Activated CD8-positive, alpha-beta T cell treated with anti-CD3 and anti-CD28 coated beads for 36 hours (primary cell): ENCODE results near the gene AQP12B. TPM values are rescaled to one million over a fixed set of nuclear protein-coding genes. Genes with fewer than 3 reads are reported as not detected.

Experiments
- ATAC-seq: fragments of 200-7000 bp; cut with Tn5 transposase; one replicate; pipeline ENCODE4 v1.10.0; 2021; ENCODE audit warnings: mild to moderate bottlenecking, moderate library complexity
- CTCF ChIA-PET: fragments of 350-600 bp; sonication (Branson Sonifier 250); formaldehyde crosslinking; loops from one replicate; lab custom pipeline; 2021; ENCODE audit warnings: antibody characterized with exemption; lab: Charles Lee
- POLR2A ChIA-PET: fragments of 350-600 bp; sonication (Branson Sonifier 250); formaldehyde crosslinking; loops from one replicate; lab custom pipeline; 2021; ENCODE audit warnings: antibody characterized with exemption; lab: Charles Lee
- DNase-seq: peaks from one replicate; pipeline ENCODE4 v3.0.0-alpha.2; 2020
- H3K27ac Mint-ChIP-seq: one replicate; pipeline ENCODE4 v1.8.0; 2021; ENCODE audit warnings: mild to moderate bottlenecking, mixed read lengths
- H3K27me3 Mint-ChIP-seq: one replicate; pipeline ENCODE4 v1.8.0; 2021; ENCODE audit warnings: mixed read lengths
- H3K36me3 Mint-ChIP-seq: one replicate; pipeline ENCODE4 v1.8.0; 2021; ENCODE audit warnings: low read depth, mixed read lengths
- H3K4me1 Mint-ChIP-seq: one replicate; pipeline ENCODE4 v1.8.0; 2021; ENCODE audit warnings: low read depth, mixed read lengths
- H3K4me3 Mint-ChIP-seq: one replicate; pipeline ENCODE4 v1.8.0; 2021; ENCODE audit warnings: mild to moderate bottlenecking, moderate library complexity, mixed read lengths
- H3K9me3 Mint-ChIP-seq: one replicate; pipeline ENCODE4 v1.8.0; 2021; ENCODE audit warnings: mixed read lengths
- CTCF ChIP-seq: fragments of 200-600 bp; IDR thresholded peaks from one replicate; pipeline ENCODE4 v1.8.0; 2022; ENCODE audit warnings: antibody characterized with exemption, mild to moderate bottlenecking
- intact Hi-C: fragments of 100-400 bp; cut with micrococcal nuclease; formaldehyde crosslinking; loops from one replicate; pipeline ENCODE4 v1.10.0; 2022
- total RNA-seq, 2 experiments: library from RNA; stranded (reverse); gene quantifications; one replicate each; pipeline ENCODE4 v1.2.3, GENCODE V29; 2021

The AQP12B gene
- total RNA-seq, 2 experiments from 2014 or later, result not detected

DNA sequence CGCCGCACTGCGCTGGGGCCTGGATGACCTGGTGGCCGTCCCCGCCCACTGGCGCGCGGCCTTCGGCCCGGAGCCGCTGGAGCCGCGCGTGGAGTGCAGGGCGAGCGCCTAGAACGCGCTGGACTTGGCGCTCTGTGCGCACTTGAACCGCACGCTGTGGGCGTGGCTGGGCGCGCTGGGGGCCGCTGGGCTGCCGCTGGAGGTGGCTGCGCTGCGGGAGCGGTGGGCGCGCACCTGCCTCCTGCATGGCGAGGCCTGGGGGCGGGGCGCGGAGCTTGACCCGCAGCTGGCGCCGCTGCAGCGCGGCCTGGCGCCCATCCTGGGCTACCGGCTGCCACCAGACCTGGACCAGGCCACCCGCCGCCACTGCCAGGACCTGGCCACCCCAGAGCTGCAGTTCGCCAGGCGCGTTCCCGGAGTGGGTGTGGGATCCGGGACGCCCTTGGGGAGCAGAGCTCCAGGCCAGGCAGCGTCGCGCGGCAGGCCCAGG, 9.9 kb downstream of the AQP12B start:
- peaks cover 17% of the 10 kb centered on the region for H3K27me3 Mint-ChIP-seq
- H3K27ac Mint-ChIP-seq, result no peak overlapping the region
- no peaks in the 10 kb centered on the region for H3K4me1 Mint-ChIP-seq
- no peaks in the 10 kb centered on the region for H3K36me3 Mint-ChIP-seq
- no peaks in the 10 kb centered on the region for H3K9me3 Mint-ChIP-seq
- ChIA-PET CTCF (no interaction called here), POLR2A (no interaction called here)
- intact Hi-C loops, result no loop called here
- DNase-seq (no peak), ATAC-seq (no peak)
- no peak for TF ChIP-seq CTCF
- H3K4me3 Mint-ChIP-seq, result no peak overlapping the region

- no peaks in the 10 kb centered on the region for H3K36me3 Mint-ChIP-seq
- H3K4me3 Mint-ChIP-seq, result no peak overlapping the region
These were observed 10.5 kb downstream of the AQP12B start for GRCh38 chr2:240672076-240672700.

DNA sequence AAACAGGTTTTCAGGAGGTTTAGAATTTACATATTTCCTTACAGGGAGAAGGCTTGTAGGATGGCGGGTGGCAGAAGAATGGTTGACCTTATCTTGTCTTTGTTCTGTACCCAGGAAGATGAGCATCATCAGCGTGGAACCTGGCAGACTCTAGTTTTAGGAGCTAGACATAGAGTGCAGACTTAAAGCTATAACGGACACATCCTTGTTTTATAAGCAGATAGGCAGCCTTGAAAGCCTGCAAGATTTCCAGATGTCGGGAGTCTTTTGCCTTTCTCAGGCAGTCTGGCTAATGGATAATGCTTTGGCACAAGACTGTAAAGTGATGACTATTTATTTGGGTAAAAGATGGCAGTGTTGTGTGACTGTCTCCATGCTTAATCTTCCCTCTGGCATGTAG, 11.7 kb downstream of the AQP12B start:
- Mint-ChIP-seq H3K9me3 (no peaks in the 10 kb centered on the region), H3K4me3 (no peak overlapping the region)
- intact Hi-C loops, result no loop called here

More at GRCh38 chr2:240672076-240672700, 10.5 kb downstream of the AQP12B start:
- Mint-ChIP-seq H3K27me3 (peaks cover 17% of the 10 kb centered on the region), H3K27ac (no peak overlapping the region), H3K9me3 (no peaks in the 10 kb centered on the region), H3K4me1 (no peaks in the 10 kb centered on the region)
- CTCF ChIA-PET, result no interaction called here
- no peak for TF ChIP-seq CTCF
- ATAC-seq, result no peak
- POLR2A ChIA-PET, result no interaction called here
- DNase-seq, result no peak
- intact Hi-C loops, result no loop called here

GRCh38 chr2:240670402-240670801, 12.3 kb downstream of the AQP12B start:
- H3K4me1 Mint-ChIP-seq, result no peaks in the 10 kb centered on the region
- no peak for ATAC-seq
- intact Hi-C loops, result no loop called here
- H3K27ac Mint-ChIP-seq, result no peak overlapping the region
- DNase-seq, result no peak
- ChIA-PET CTCF (interaction anchor here (1.5 kb wide), 1 partner anchor 74 kb away, joined by 3 read pairs; no protein-coding TSS in a partner anchor), POLR2A (no interaction called here)
- TF ChIP-seq CTCF, result no peak
- peaks cover 23% of the 10 kb centered on the region for H3K27me3 Mint-ChIP-seq
- H3K36me3 Mint-ChIP-seq, result no peaks in the 10 kb centered on the region
- H3K4me3 Mint-ChIP-seq, result no peak overlapping the region
- no peaks in the 10 kb centered on the region for H3K9me3 Mint-ChIP-seq

More for the DNA sequence above, 11.7 kb downstream of the AQP12B start:
- Mint-ChIP-seq H3K4me1 (no peaks in the 10 kb centered on the region), H3K27me3 (peaks cover 21% of the 10 kb centered on the region), H3K27ac (no peak overlapping the region), H3K36me3 (no peaks in the 10 kb centered on the region)
- no peak for DNase-seq
- no peak for ATAC-seq
- no peak for TF ChIP-seq CTCF
- ChIA-PET CTCF (interaction anchor here (1.5 kb wide), 1 partner anchor 75 kb away, joined by 3 read pairs; no protein-coding TSS in a partner anchor), POLR2A (no interaction called here)

DNA sequence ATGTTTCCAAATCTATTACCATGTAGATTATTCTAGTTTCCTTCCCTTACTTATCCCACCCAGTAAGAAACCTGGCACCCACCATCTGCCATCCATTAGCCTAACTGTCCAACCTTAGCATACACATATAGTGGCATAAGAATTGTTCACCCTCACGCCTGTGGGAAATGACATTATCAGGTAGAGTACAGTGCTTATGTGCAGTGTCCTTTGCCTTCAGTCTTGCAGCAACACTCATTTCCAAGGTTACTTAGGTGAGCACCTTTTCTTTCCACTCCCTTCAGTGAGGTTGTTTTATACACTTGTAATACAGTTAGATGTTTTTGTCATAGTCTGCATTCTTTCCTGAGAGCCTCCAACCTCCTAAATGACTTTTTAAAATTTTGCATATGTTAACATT, 18.1 kb downstream of the AQP12B start:
- H3K27me3 Mint-ChIP-seq, result peaks cover 18% of the 10 kb centered on the region
- ATAC-seq, result no peak
- DNase-seq, result no peak
- no peaks in the 10 kb centered on the region for H3K36me3 Mint-ChIP-seq
- ChIA-PET CTCF (no interaction called here), POLR2A (no interaction called here)
- intact Hi-C loops, result no loop called here
- H3K9me3 Mint-ChIP-seq, result peaks cover 4% of the 10 kb centered on the region
- no peak for TF ChIP-seq CTCF
- H3K4me1 Mint-ChIP-seq, result no peaks in the 10 kb centered on the region
- no peak overlapping the region for H3K27ac Mint-ChIP-seq
- H3K4me3 Mint-ChIP-seq, result no peak overlapping the region
